Esophagus muscularis mucosa (tissue), 4 donors: ENCODE results near the gene DUSP22. TPM values are rescaled to one million over a fixed set of nuclear protein-coding genes. Genes with fewer than 3 reads are reported as not detected.

Experiments
- DNase-seq: peaks from one replicate; pipeline ENCODE4 v3.0.0-alpha.2; 2017; ENCODE audit errors: extremely low spot score
- H3K27ac ChIP-seq, 4 donors: fragments of 200-600 bp; sonication (generic); replicated peaks in 1 of 4; 1 replicate in 3 of 4; 2 replicates in 1 of 4; pipeline ENCODE4 v1.5.1; 2016 to 2019; ENCODE audit warnings: mild to moderate bottlenecking in 1 of 4
- H3K27me3 ChIP-seq, 4 donors: fragments of 200-600 bp; sonication (generic); one replicate each; pipeline versions ENCODE4 v1.5.1 to v1.6.0; 2016 to 2019
- H3K36me3 ChIP-seq, 4 donors: fragments of 200-600 bp; sonication (generic); one replicate each; pipeline ENCODE4 v1.5.1; 2016 to 2019
- H3K4me1 ChIP-seq, 4 donors: fragments of 200-600 bp; sonication (generic); one replicate each; pipeline ENCODE4 v1.5.1; 2016 to 2019
- H3K4me3 ChIP-seq, 4 donors: fragments of 200-600 bp; sonication (generic); 1 replicate in 2 of 4; 2 replicates in 2 of 4; pipeline ENCODE4 v1.5.1; 2016 to 2019; ENCODE audit warnings: mild to moderate bottlenecking in 4 of 4, moderate library complexity in 1 of 4
- H3K9me3 ChIP-seq, 4 donors: fragments of 200-600 bp; sonication (generic); 1 replicate in 3 of 4; 2 replicates in 1 of 4; pipeline ENCODE4 v1.5.1; 2016 to 2019
- EP300 ChIP-seq: sonication (generic); formaldehyde crosslinking; IDR thresholded peaks from one replicate; pipeline ENCODE4 v1.6.1; 2017; ENCODE audit warnings: antibody characterized with exemption
- POLR2A ChIP-seq: fragments of 450-650 bp; IDR thresholded peaks from one replicate; pipeline ENCODE4 v1.6.1; 2017; ENCODE audit warnings: antibody characterized with exemption, moderate library complexity, mild to moderate bottlenecking, low read depth
- POLR2AphosphoS5 ChIP-seq, 2 donors: sonication (generic); formaldehyde crosslinking; IDR thresholded peaks; one replicate each; pipeline ENCODE4 v1.6.1; 2017; ENCODE audit warnings: antibody characterized with exemption in 2 of 2
- WGBS: methylation state at CpG from one replicate; pipeline ENCODE4 v1.1.5; 2018; 5-methylcytosine and 5-hydroxymethylcytosine counted together
- intact Hi-C: fragments of 100-400 bp; cut with DNase I; formaldehyde crosslinking; loops from one replicate; pipeline ENCODE4 v1.15.1; 2023
- total RNA-seq, 4 donors: library from RNA; depleted of rRNA; stranded (reverse); fragments of >200 nt; gene quantifications; one replicate each; pipeline versions ENCODE4 v1.1.0 to v1.2.1, GENCODE V29; 2016
- TF ChIP-seq, protein P1 (sequence below), 3 experiments: fragments of 200-600 bp in 2 of 3; fragments of 450-650 bp in 1 of 3; sonication (generic) in 2 of 3; IDR thresholded peaks; one replicate each; pipeline ENCODE4 v1.5.1; 2017 to 2019; ENCODE audit warnings: antibody characterized with exemption in 3 of 3, mild to moderate bottlenecking in 2 of 3, moderate library complexity in 1 of 3

Gene DUSP22
- total RNA-seq, 4 donors from 2014 or later, result 67.7 to 95.6 (median 73.7) TPM

- Histone ChIP-seq H3K4me3 (no peak overlapping the region), H3K4me1 (no peaks in the 10 kb centered on the region), H3K9me3 (no peaks in the 10 kb centered on the region), H3K36me3 (no peaks in the 10 kb centered on the region), H3K27me3 (peaks cover 0 to 31% (median 0%) of the 10 kb centered on the region in 4 donors), H3K27ac (no peak overlapping the region)
- intact Hi-C loops, result no loop called here
- TF ChIP-seq, protein P1, sequence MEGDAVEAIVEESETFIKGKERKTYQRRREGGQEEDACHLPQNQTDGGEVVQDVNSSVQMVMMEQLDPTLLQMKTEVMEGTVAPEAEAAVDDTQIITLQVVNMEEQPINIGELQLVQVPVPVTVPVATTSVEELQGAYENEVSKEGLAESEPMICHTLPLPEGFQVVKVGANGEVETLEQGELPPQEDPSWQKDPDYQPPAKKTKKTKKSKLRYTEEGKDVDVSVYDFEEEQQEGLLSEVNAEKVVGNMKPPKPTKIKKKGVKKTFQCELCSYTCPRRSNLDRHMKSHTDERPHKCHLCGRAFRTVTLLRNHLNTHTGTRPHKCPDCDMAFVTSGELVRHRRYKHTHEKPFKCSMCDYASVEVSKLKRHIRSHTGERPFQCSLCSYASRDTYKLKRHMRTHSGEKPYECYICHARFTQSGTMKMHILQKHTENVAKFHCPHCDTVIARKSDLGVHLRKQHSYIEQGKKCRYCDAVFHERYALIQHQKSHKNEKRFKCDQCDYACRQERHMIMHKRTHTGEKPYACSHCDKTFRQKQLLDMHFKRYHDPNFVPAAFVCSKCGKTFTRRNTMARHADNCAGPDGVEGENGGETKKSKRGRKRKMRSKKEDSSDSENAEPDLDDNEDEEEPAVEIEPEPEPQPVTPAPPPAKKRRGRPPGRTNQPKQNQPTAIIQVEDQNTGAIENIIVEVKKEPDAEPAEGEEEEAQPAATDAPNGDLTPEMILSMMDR (IDR thresholded peaks at IDR 0.05), result no peak
- TF ChIP-seq POLR2A (no peak), EP300 (no peak), POLR2AphosphoS5 (IDR thresholded peaks at IDR 0.05) (no peak)
- peak; percentile 86 for DNase-seq
- 80% methylated on average over 8 of the region's 8 CpGs for WGBS
Measured at GRCh38 chr6:279341-280029, 12.8 kb upstream of the DUSP22 start.

DNA sequence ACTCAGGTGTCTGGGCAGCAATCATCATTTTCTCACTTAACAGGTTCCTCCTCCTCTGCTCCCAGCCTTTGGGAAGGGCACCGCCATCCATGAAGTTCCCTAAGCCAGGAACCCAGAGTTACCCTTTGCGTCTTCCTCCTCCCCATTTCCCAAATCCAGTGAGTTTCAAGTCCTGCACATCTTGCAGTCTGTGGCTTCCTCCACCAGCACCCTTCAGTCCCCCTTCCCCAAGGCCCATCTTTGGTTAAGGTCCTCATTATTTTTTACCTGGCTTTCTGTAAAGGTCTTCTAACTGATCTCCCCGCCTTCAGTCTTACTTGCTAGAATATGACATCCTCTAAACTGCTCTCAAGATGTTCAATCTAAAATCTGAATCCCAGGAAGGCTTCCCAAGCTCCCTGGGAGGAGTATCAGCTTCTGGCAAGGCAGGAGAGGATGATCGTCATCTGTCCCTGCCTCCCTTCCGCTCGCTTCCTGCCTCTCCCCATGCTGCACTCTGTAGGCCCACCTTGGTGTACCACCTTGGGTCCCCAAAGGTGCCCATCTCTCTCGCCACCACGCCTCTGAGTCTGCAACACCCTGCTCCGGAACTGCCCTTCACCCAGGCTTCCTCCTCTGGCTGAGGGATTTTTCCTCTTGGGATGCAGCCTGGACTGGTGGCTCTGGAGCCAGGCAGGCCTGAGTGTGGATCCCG, 11.4 kb upstream of the DUSP22 start:
- DNase-seq, result peak; percentile 89
- Histone ChIP-seq H3K27me3 (peaks cover 0 to 32% (median 0%) of the 10 kb centered on the region in 4 donors), H3K4me3 (no peak overlapping the region), H3K4me1 (no peaks in the 10 kb centered on the region), H3K36me3 (no peaks in the 10 kb centered on the region), H3K27ac (no peak overlapping the region), H3K9me3 (no peaks in the 10 kb centered on the region)
- no peak for TF ChIP-seq EP300
- TF ChIP-seq, protein P1 (IDR thresholded peaks at IDR 0.05), result no peak
- TF ChIP-seq POLR2A, result no peak
- no peak for TF ChIP-seq POLR2AphosphoS5 (IDR thresholded peaks at IDR 0.05)
- WGBS, result 88% methylated on average over 10 of the region's 10 CpGs
- intact Hi-C loops, result no loop called here

DNA sequence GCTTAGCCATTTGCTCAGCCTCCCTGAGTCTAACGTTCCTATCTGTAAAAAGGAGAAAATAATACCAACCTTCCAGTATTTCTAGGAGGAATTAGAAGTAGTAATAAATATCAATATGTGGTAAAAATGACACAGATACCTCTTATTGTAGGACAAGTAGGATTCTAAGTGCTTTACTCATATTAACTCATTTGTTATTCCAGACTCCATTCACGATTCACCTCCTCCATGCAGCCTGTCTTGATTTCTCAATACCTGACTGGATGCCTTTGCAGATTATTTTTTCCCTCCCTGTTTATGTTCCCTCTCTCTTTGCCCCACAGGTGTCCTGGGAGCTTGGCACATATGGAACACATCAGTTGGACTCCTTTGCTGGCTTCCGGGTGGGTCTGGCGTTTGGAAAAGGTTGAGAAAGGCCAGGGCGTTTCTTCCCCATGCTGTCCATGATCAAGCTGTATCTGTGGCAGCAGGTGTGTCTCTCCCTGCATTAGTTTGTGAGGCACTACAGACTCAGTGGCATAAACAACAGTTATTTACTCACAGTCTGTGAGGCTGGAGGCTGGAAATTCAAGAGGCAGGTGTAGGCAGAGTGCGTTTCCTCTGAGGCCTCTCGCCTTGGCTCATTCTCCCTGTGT, 10.7 kb upstream of the DUSP22 start:
- intact Hi-C loops, result no loop called here

DNA sequence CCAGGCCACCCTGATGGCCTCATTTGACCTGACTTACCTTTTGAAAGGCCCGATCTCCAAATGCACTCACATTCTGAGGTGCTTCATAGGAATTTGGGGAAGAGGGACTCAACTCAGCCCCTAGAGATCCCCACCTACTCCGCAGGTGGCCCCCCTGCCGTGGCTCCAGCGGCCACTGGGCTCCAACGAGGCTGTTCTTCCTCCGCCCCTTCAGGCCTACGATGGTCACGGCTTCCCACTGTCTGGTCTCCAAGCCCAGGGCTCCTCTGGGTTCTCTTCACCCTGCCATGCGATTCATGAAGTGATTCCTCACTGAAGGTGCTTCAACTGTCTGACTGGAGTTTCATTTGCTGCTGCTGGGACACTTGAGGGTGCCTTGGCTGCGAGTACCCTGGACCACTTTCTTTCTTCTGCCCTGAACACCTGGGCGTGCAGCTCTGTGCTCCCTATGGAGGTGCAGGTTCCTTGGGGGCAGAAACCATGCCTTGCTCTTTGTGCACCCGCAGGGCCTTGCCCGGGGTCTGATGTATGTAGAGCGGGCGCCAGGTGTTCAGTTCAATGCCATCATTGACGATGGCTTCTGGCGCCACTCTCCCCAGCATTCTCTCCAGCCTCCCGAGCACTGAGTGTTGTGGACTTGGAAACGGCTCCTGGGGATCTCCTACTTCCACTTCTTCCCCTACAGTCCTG, 10.0 kb upstream of the DUSP22 start:
- no peaks in the 10 kb centered on the region for H3K4me1 ChIP-seq
- TF ChIP-seq POLR2A, result no peak
- TF ChIP-seq EP300, result no peak
- TF ChIP-seq POLR2AphosphoS5 (IDR thresholded peaks at IDR 0.05), result no peak
- TF ChIP-seq, protein P1 (IDR thresholded peaks at IDR 0.05), result no peak
- peak; percentile 85 for DNase-seq
- H3K27me3 ChIP-seq, result peaks cover 0 to 32% (median 0%) of the 10 kb centered on the region in 4 donors
- no peak overlapping the region for H3K4me3 ChIP-seq
- no peaks in the 10 kb centered on the region for H3K36me3 ChIP-seq
- WGBS, result 89% methylated on average over 18 of the region's 19 CpGs
- H3K9me3 ChIP-seq, result no peaks in the 10 kb centered on the region
- H3K27ac ChIP-seq, result no peak overlapping the region
- intact Hi-C loops, result no loop called here

More for the DNA sequence above, 10.7 kb upstream of the DUSP22 start:
- Histone ChIP-seq H3K4me1 (no peaks in the 10 kb centered on the region), H3K27ac (no peak overlapping the region), H3K27me3 (peaks cover 0 to 32% (median 0%) of the 10 kb centered on the region in 4 donors), H3K36me3 (no peaks in the 10 kb centered on the region), H3K4me3 (no peak overlapping the region), H3K9me3 (no peaks in the 10 kb centered on the region)
- TF ChIP-seq EP300, result no peak
- TF ChIP-seq, protein P1 (IDR thresholded peaks at IDR 0.05), result no peak
- 88% methylated on average over 7 of the region's 7 CpGs for WGBS
- DNase-seq, result peak; percentile 62
